HG03060 (cell line): ENCODE measurements around the gene STAT3.
"Not testable (repeated sequence)": the region's sequence is repeated elsewhere in the genome, so short reads cannot be mapped to it uniquely, and the experiment has no call there.

Source experiments
- ATAC-seq: cut with Tn5 transposase; IDR thresholded peaks from one replicate; pipeline ENCODE4 v1.9.1; 2021; ENCODE audit warnings: low read depth, moderate number of reproducible peaks; ENCODE audit not compliant: unreplicated experiment

The STAT3 gene

GRCh38 chr17:42386777-42387657 lies 1.2 kb downstream of the STAT3 start:
- no peak for ATAC-seq

GRCh38 chr17:42381898-42382297 lies 6.3 kb downstream of the STAT3 start:
- no peak for ATAC-seq

GRCh38 chr17:42380935-42381334 lies 7.3 kb downstream of the STAT3 start:
- ATAC-seq, result no peak

- no peak for ATAC-seq
These were observed 9.2 kb downstream of the STAT3 start for GRCh38 chr17:42378959-42379594.

- ATAC-seq, result no peak
These were observed 9.8 kb downstream of the STAT3 start for GRCh38 chr17:42378359-42378958.

GRCh38 chr17:42373896-42374295 lies 14.3 kb downstream of the STAT3 start:
- ATAC-seq, result no peak

- ATAC-seq, result no peak
These were observed 16.1 kb downstream of the STAT3 start for GRCh38 chr17:42372142-42372541.

- not testable (repeated sequence) for ATAC-seq
These were observed 19.3 kb downstream of the STAT3 start for GRCh38 chr17:42368797-42369561.

GRCh38 chr17:42368310-42368709 lies 19.9 kb downstream of the STAT3 start:
- not testable (repeated sequence) for ATAC-seq

GRCh38 chr17:42366176-42367023 lies 21.8 kb downstream of the STAT3 start:
- not testable (repeated sequence) for ATAC-seq

- ATAC-seq, result no peak
These were observed 23.1 kb downstream of the STAT3 start for GRCh38 chr17:42365136-42365535.

- ATAC-seq, result no peak
These were observed 24.3 kb downstream of the STAT3 start for GRCh38 chr17:42363767-42364585.

- ATAC-seq, result no peak
These were observed 25.0 kb downstream of the STAT3 start for GRCh38 chr17:42363231-42363630.

GRCh38 chr17:42362245-42362961 lies 25.8 kb downstream of the STAT3 start:
- ATAC-seq, result no peak

- no peak for ATAC-seq
These were observed 26.5 kb downstream of the STAT3 start for GRCh38 chr17:42361781-42362186.

GRCh38 chr17:42360388-42360787 lies 27.9 kb downstream of the STAT3 start:
- ATAC-seq, result not testable (repeated sequence)

GRCh38 chr17:42359133-42359532 lies 29.1 kb downstream of the STAT3 start:
- ATAC-seq, result no peak

GRCh38 chr17:42358434-42358833 lies 29.8 kb downstream of the STAT3 start:
- no peak for ATAC-seq
